ENCODE data around the gene IL21R. TPM values are rescaled to one million over a fixed set of nuclear protein-coding genes. Genes with fewer than 3 reads are reported as not detected.

The IL21R gene
- total RNA-seq, 2 experiments from 2014 or later = 61.8 to 73.5 TPM

- POLR2A ChIA-PET = interaction anchor here (0.6 to 0.7 kb wide), 2 partner anchors 19 to 34 kb away, joined by 3 to 4 read pairs; no protein-coding TSS in a partner anchor
- Mint-ChIP-seq H3K27me3 (no peaks in the 10 kb centered on the region), H3K4me3 (peak overlapping the region; percentile 43), H3K27ac (peak overlapping the region; percentile 92), H3K4me1 (peaks cover 82% of the 10 kb centered on the region), H3K9me3 (ENCODE audit: low read depth) (peaks cover 9% of the 10 kb centered on the region), H3K36me3 (ENCODE audit: low read depth) (peaks cover 90% of the 10 kb centered on the region)
- intact Hi-C loops (cut with DNase I, micrococcal nuclease) = loop anchor here (1.0 to 2.0 kb wide), 3 partner anchors 18 to 24 kb away; partner anchors contain the start of gene IL21R (in 2 of the 2)
- ATAC-seq = peak; percentile 94
- CTCF ChIA-PET = interaction anchor here (1.2 kb wide), 1 partner anchor 192 kb away, joined by 4 read pairs; no protein-coding TSS in a partner anchor
- peak; percentile 90 for DNase-seq
Measured at GRCh38 chr16:27426423-27427408, 24.7 kb downstream of the IL21R start.

- ChIA-PET POLR2A (interaction anchor here (0.6 kb wide), 2 partner anchors 33 to 49 kb away, joined by 4 to 5 read pairs; no protein-coding TSS in a partner anchor), CTCF (interaction anchor here (1.2 kb wide), 1 partner anchor 192 kb away, joined by 4 read pairs; no protein-coding TSS in a partner anchor)
- peaks cover 2% of the 10 kb centered on the region for H3K9me3 Mint-ChIP-seq (ENCODE audit: low read depth)
- H3K27ac Mint-ChIP-seq = peak overlapping the region; percentile 92
- H3K27me3 Mint-ChIP-seq = no peaks in the 10 kb centered on the region
- peaks cover 88% of the 10 kb centered on the region for H3K36me3 Mint-ChIP-seq (ENCODE audit: low read depth)
- peak overlapping the region; percentile 43 for H3K4me3 Mint-ChIP-seq
- intact Hi-C loops (cut with DNase I, micrococcal nuclease) = loop anchor here (2.0 kb wide), 2 partner anchors 19 to 25 kb away; partner anchors contain the start of gene IL21R (in 2 of the 2)
- DNase-seq = no peak
- H3K4me1 Mint-ChIP-seq = peaks cover 85% of the 10 kb centered on the region
- no peak for ATAC-seq
Measured at GRCh38 chr16:27427538-27427937, 25.6 kb downstream of the IL21R start.

GRCh38 chr16:27428026-27428785 lies 26.2 kb downstream of the IL21R start:
- intact Hi-C loops (cut with DNase I, micrococcal nuclease) = no loop called here
- DNase-seq (no peak), ATAC-seq (no peak)

GRCh38 chr16:27429330-27429871 lies 27.4 kb downstream of the IL21R start:
- H3K27me3 Mint-ChIP-seq = no peaks in the 10 kb centered on the region
- H3K36me3 Mint-ChIP-seq (ENCODE audit: low read depth) = peaks cover 87% of the 10 kb centered on the region
- intact Hi-C loops (cut with DNase I, micrococcal nuclease) = no loop called here
- no peaks in the 10 kb centered on the region for H3K9me3 Mint-ChIP-seq (ENCODE audit: low read depth)
- peaks cover 78% of the 10 kb centered on the region for H3K4me1 Mint-ChIP-seq
- ChIA-PET CTCF (no interaction called here), POLR2A (no interaction called here)
- DNase-seq = no peak
- peak overlapping the region; percentile 79 for H3K27ac Mint-ChIP-seq
- H3K4me3 Mint-ChIP-seq = no peak overlapping the region
- ATAC-seq = no peak

More at GRCh38 chr16:27428026-27428785, 26.2 kb downstream of the IL21R start:
- Mint-ChIP-seq H3K36me3 (ENCODE audit: low read depth) (peaks cover 88% of the 10 kb centered on the region), H3K27ac (peak overlapping the region; percentile 58), H3K27me3 (no peaks in the 10 kb centered on the region), H3K4me1 (peaks cover 90% of the 10 kb centered on the region), H3K4me3 (no peak overlapping the region), H3K9me3 (ENCODE audit: low read depth) (peaks cover 2% of the 10 kb centered on the region)
- ChIA-PET POLR2A (interaction anchor here (0.6 kb wide), 1 partner anchor 50 kb away, joined by 5 read pairs; no protein-coding TSS in a partner anchor), CTCF (interaction anchor here (0.7 to 1.2 kb wide), 2 partner anchors 193 to 281 kb away, joined by 3 to 4 read pairs; no protein-coding TSS in a partner anchor)

GRCh38 chr16:27429981-27430441 lies 28.0 kb downstream of the IL21R start:
- Mint-ChIP-seq H3K9me3 (ENCODE audit: low read depth) (no peaks in the 10 kb centered on the region), H3K4me3 (no peak overlapping the region), H3K4me1 (peaks cover 72% of the 10 kb centered on the region), H3K36me3 (ENCODE audit: low read depth) (peaks cover 87% of the 10 kb centered on the region), H3K27me3 (no peaks in the 10 kb centered on the region), H3K27ac (no peak overlapping the region)
- ATAC-seq = no peak
- intact Hi-C loops (cut with DNase I, micrococcal nuclease) = loop anchor here in 1 of 2 experiments (2.0 kb wide), 1 partner anchor 17 kb away; no protein-coding TSS in a partner anchor
- POLR2A ChIA-PET = no interaction called here
- CTCF ChIA-PET = no interaction called here
- no peak for DNase-seq

GRCh38 chr16:27430512-27430911 lies 28.5 kb downstream of the IL21R start:
- ChIA-PET CTCF (no interaction called here), POLR2A (interaction anchor here (1.0 kb wide), 1 partner anchor 23 kb away, joined by 4 read pairs; no protein-coding TSS in a partner anchor)
- ATAC-seq (no peak), DNase-seq (no peak)
- Mint-ChIP-seq H3K36me3 (ENCODE audit: low read depth) (peaks cover 85% of the 10 kb centered on the region), H3K4me3 (no peak overlapping the region), H3K27me3 (no peaks in the 10 kb centered on the region), H3K9me3 (ENCODE audit: low read depth) (no peaks in the 10 kb centered on the region), H3K27ac (peak overlapping the region; percentile 61), H3K4me1 (peaks cover 67% of the 10 kb centered on the region)
- intact Hi-C loops (cut with DNase I, micrococcal nuclease) = loop anchor here in 1 of 2 experiments (2.0 kb wide), 1 partner anchor 16 kb away; no protein-coding TSS in a partner anchor

GRCh38 chr16:27430923-27431484 lies 29.0 kb downstream of the IL21R start:
- no peak overlapping the region for H3K4me3 Mint-ChIP-seq
- H3K9me3 Mint-ChIP-seq (ENCODE audit: low read depth) = no peaks in the 10 kb centered on the region
- POLR2A ChIA-PET = interaction anchor here (1.0 kb wide), 1 partner anchor 23 kb away, joined by 4 read pairs; no protein-coding TSS in a partner anchor
- peak overlapping the region; percentile 61 for H3K27ac Mint-ChIP-seq
- CTCF ChIA-PET = no interaction called here
- peak; percentile 51 for DNase-seq
- peaks cover 85% of the 10 kb centered on the region for H3K36me3 Mint-ChIP-seq (ENCODE audit: low read depth)
- no peak for ATAC-seq
- peaks cover 62% of the 10 kb centered on the region for H3K4me1 Mint-ChIP-seq
- intact Hi-C loops (cut with DNase I, micrococcal nuclease) = loop anchor here in 1 of 2 experiments (2.0 kb wide), 1 partner anchor 16 kb away; no protein-coding TSS in a partner anchor
- H3K27me3 Mint-ChIP-seq = no peaks in the 10 kb centered on the region

- Mint-ChIP-seq H3K27ac (peak overlapping the region; percentile 76), H3K9me3 (ENCODE audit: low read depth) (no peaks in the 10 kb centered on the region), H3K36me3 (ENCODE audit: low read depth) (peaks cover 86% of the 10 kb centered on the region), H3K27me3 (no peaks in the 10 kb centered on the region), H3K4me1 (peaks cover 53% of the 10 kb centered on the region), H3K4me3 (no peak overlapping the region)
- intact Hi-C loops (cut with DNase I, micrococcal nuclease) = loop anchor here in 1 of 2 experiments (2.0 kb wide), 1 partner anchor 15 kb away; no protein-coding TSS in a partner anchor
- DNase-seq (peak; percentile 53), ATAC-seq (peak; percentile 80)
- CTCF ChIA-PET = interaction anchor here (1.3 kb wide), 1 partner anchor 9 kb away, joined by 4 read pairs; no protein-coding TSS in a partner anchor
- POLR2A ChIA-PET = interaction anchor here (1.1 kb wide), 1 partner anchor 27 kb away, joined by 3 read pairs; no protein-coding TSS in a partner anchor
Measured at GRCh38 chr16:27431773-27432532, 30.0 kb downstream of the IL21R start.

- no peaks in the 10 kb centered on the region for H3K27me3 Mint-ChIP-seq
- CTCF ChIA-PET = interaction anchor here (1.3 kb wide), 1 partner anchor 10 kb away, joined by 4 read pairs; no protein-coding TSS in a partner anchor
- H3K9me3 Mint-ChIP-seq (ENCODE audit: low read depth) = no peaks in the 10 kb centered on the region
- H3K36me3 Mint-ChIP-seq (ENCODE audit: low read depth) = peaks cover 86% of the 10 kb centered on the region
- H3K27ac Mint-ChIP-seq = peak overlapping the region; percentile 76
- H3K4me1 Mint-ChIP-seq = peaks cover 47% of the 10 kb centered on the region
- ATAC-seq (no peak), DNase-seq (peak; percentile 4)
- intact Hi-C loops (cut with DNase I, micrococcal nuclease) = no loop called here
- no peak overlapping the region for H3K4me3 Mint-ChIP-seq
- POLR2A ChIA-PET = interaction anchor here (1.1 kb wide), 1 partner anchor 28 kb away, joined by 3 read pairs; no protein-coding TSS in a partner anchor
Measured at GRCh38 chr16:27432558-27432957, 30.6 kb downstream of the IL21R start.

Measured in activated CD4-positive, alpha-beta T cell treated with anti-CD3 and anti-CD28 coated beads for 36 hours (primary cell).